Endothelial cell (in vitro differentiated cells): Measurements from ENCODE around the gene C3orf49. TPM values are rescaled to one million over a fixed set of nuclear protein-coding genes. Genes with fewer than 3 reads are reported as not detected.
A peak's percentile ranks its signal among the peaks of the same experiment; 100 is the strongest.

Experiments
- DNase-seq: peaks from one replicate; pipeline ENCODE4 v3.0.0; 2021; ENCODE audit warnings: low spot score
- H3K27ac Mint-ChIP-seq: one replicate; pipeline ENCODE4 v1.8.0; 2021; ENCODE audit warnings: mixed read lengths, inconsistent platforms; ENCODE audit not compliant: unreplicated experiment
- H3K27me3 Mint-ChIP-seq: one replicate; pipeline ENCODE4 v1.8.0; 2021; ENCODE audit warnings: mild to moderate bottlenecking, moderate library complexity, mixed read lengths, inconsistent platforms; ENCODE audit not compliant: unreplicated experiment
- H3K36me3 Mint-ChIP-seq: one replicate; pipeline ENCODE4 v1.8.0; 2021; ENCODE audit warnings: mild to moderate bottlenecking, low read depth, mixed read lengths, inconsistent platforms; ENCODE audit not compliant: unreplicated experiment
- H3K4me1 Mint-ChIP-seq: one replicate; pipeline ENCODE4 v1.8.0; 2021; ENCODE audit warnings: mild to moderate bottlenecking, mixed read lengths, inconsistent platforms; ENCODE audit not compliant: unreplicated experiment
- H3K4me3 Mint-ChIP-seq: one replicate; pipeline ENCODE4 v1.8.0; 2021; ENCODE audit warnings: mild to moderate bottlenecking, mixed read lengths, inconsistent platforms; ENCODE audit not compliant: unreplicated experiment
- H3K9me3 Mint-ChIP-seq: one replicate; pipeline ENCODE4 v1.8.0; 2021; ENCODE audit warnings: mixed read lengths, inconsistent platforms; ENCODE audit not compliant: unreplicated experiment
- total RNA-seq: library from RNA; stranded (reverse); fragmentation: NEBNext Ultra II Directional; extraction: Animal tissue kit (Norgen Biotek cat#: 25700); gene quantifications from one replicate; pipeline ENCODE4 v1.2.1, GENCODE V29; 2021; ENCODE audit not compliant: unreplicated experiment
- TF ChIP-seq, protein P1 (sequence below): fragments of 200-600 bp; sonication (generic); IDR thresholded peaks from one replicate; pipeline ENCODE4 v1.5.0; 2021; ENCODE audit warnings: antibody characterized with exemption; ENCODE audit not compliant: unreplicated experiment

C3orf49 gene
- total RNA-seq, 1 donor from 2014 or later, result not detected

- DNase-seq, result no peak
- Mint-ChIP-seq H3K27me3 (no peaks in the 10 kb centered on the region), H3K9me3 (no peaks in the 10 kb centered on the region), H3K36me3 (no peaks in the 10 kb centered on the region), H3K27ac (no peak overlapping the region), H3K4me1 (no peaks in the 10 kb centered on the region), H3K4me3 (no peak overlapping the region)
- TF ChIP-seq, protein P1, sequence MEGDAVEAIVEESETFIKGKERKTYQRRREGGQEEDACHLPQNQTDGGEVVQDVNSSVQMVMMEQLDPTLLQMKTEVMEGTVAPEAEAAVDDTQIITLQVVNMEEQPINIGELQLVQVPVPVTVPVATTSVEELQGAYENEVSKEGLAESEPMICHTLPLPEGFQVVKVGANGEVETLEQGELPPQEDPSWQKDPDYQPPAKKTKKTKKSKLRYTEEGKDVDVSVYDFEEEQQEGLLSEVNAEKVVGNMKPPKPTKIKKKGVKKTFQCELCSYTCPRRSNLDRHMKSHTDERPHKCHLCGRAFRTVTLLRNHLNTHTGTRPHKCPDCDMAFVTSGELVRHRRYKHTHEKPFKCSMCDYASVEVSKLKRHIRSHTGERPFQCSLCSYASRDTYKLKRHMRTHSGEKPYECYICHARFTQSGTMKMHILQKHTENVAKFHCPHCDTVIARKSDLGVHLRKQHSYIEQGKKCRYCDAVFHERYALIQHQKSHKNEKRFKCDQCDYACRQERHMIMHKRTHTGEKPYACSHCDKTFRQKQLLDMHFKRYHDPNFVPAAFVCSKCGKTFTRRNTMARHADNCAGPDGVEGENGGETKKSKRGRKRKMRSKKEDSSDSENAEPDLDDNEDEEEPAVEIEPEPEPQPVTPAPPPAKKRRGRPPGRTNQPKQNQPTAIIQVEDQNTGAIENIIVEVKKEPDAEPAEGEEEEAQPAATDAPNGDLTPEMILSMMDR, result no peak
Measured at GRCh38 chr3:63808633-63809032, 10.5 kb upstream of the C3orf49 start.

- DNase-seq, result no peak
- Mint-ChIP-seq H3K4me1 (no peaks in the 10 kb centered on the region), H3K27me3 (no peaks in the 10 kb centered on the region), H3K4me3 (no peak overlapping the region), H3K27ac (no peak overlapping the region), H3K9me3 (no peaks in the 10 kb centered on the region), H3K36me3 (no peaks in the 10 kb centered on the region)
- TF ChIP-seq, protein P1, result no peak
Measured at GRCh38 chr3:63809607-63810006, 9.5 kb upstream of the C3orf49 start.

DNA sequence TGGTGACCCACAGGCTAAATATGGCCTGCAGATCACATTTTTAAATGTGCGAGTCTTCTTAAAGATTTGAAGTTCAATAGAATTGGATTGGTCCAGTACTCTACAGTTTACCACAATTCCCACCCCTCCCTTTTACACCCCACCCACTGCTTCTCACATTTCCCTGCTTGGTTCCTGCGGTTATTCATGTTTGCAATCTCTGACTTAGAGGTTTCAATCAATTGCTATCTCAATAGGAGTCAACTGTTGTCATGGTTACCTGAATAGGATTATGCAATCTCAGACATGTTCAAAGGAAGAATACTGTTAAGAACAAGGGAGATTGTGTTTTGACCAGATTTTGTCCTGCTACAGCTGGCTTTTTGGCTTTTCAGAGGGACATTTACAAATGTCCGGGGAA, 4.9 kb upstream of the C3orf49 start:
- no peaks in the 10 kb centered on the region for H3K4me1 Mint-ChIP-seq
- no peak overlapping the region for H3K27ac Mint-ChIP-seq
- no peak for DNase-seq
- no peaks in the 10 kb centered on the region for H3K9me3 Mint-ChIP-seq
- H3K36me3 Mint-ChIP-seq, result no peaks in the 10 kb centered on the region
- no peaks in the 10 kb centered on the region for H3K27me3 Mint-ChIP-seq
- TF ChIP-seq, protein P1, result no peak
- H3K4me3 Mint-ChIP-seq, result no peak overlapping the region

DNA sequence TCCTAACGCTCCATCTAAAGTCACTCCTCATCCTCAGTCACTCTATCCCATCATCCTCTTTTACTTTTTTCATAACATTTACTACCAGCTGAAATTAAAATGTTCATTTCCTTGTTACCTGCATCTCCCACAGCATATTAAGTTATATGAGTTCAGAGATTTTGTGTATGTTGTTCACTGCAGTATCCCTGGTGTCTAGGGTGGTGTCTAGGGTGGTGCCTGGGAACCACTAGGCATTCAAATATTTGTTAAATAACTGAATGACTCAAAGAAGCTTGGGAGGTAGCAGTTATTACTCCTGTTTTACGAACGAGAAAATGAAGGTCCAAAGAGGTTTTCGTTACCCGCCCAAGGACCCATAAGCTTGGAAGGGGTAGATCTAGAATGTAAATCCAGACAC, 1.9 kb upstream of the C3orf49 start:
- no peaks in the 10 kb centered on the region for H3K27me3 Mint-ChIP-seq
- TF ChIP-seq, protein P1, result no peak
- no peak overlapping the region for H3K27ac Mint-ChIP-seq
- no peak overlapping the region for H3K4me3 Mint-ChIP-seq
- no peaks in the 10 kb centered on the region for H3K36me3 Mint-ChIP-seq
- H3K9me3 Mint-ChIP-seq, result no peaks in the 10 kb centered on the region
- no peak for DNase-seq
- H3K4me1 Mint-ChIP-seq, result no peaks in the 10 kb centered on the region

DNA sequence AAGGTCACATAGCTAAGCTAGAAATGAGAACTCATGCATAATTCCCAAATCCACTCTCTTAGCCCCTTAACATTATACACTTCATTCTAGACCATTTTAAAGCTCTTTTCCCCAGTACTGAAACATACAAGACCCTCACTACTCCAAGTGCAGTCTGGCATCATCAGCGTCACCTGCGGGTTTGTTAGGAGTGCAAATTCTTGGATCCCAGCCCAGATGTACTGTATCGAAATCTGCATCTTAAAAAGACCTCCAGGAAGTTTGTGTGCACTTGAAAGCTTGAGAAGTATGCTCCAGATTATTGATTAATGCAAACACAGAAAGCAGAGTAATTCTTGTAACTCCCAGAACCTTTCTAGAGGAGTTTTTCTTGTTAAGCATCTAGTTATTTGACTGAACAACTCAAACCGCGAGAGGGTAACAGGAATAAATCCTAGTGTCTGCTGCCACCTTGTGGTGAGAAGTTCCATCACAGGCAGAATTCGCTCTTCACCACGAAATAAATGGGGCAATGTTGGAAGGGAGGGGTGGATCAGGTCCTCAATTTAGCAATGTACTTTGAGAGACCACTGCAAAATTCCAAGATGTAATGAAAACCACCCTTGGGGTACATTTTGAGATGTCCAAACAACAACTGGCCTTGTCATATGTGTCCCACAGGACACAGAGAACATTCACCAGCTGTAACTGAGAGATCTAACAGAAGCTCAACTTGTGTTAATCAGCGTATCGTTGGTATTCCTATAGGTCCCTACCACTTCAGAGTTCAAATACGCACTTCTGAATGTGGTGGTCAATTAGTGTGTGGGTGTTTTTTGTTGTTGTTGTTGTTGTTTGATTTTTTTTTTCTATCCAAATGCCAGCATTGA, 583 bp upstream of the C3orf49 start:
- no peaks in the 10 kb centered on the region for H3K9me3 Mint-ChIP-seq
- peak; percentile 64 for DNase-seq
- no peaks in the 10 kb centered on the region for H3K27me3 Mint-ChIP-seq
- no peak overlapping the region for H3K4me3 Mint-ChIP-seq
- H3K27ac Mint-ChIP-seq, result no peak overlapping the region
- no peaks in the 10 kb centered on the region for H3K4me1 Mint-ChIP-seq
- no peaks in the 10 kb centered on the region for H3K36me3 Mint-ChIP-seq
- TF ChIP-seq, protein P1, result peak; percentile 95
